Endothelial cell (in vitro differentiated cells): ENCODE data around the gene RAD51B. TPM values are rescaled to one million over a fixed set of nuclear protein-coding genes. Genes with fewer than 3 reads are reported as not detected.

Source experiments
- DNase-seq: peaks from one replicate; pipeline ENCODE4 v3.0.0; 2021; ENCODE audit warnings: low spot score
- H3K27ac Mint-ChIP-seq: one replicate; pipeline ENCODE4 v1.8.0; 2021; ENCODE audit warnings: mixed read lengths, inconsistent platforms; ENCODE audit not compliant: unreplicated experiment
- H3K27me3 Mint-ChIP-seq: one replicate; pipeline ENCODE4 v1.8.0; 2021; ENCODE audit warnings: mild to moderate bottlenecking, moderate library complexity, mixed read lengths, inconsistent platforms; ENCODE audit not compliant: unreplicated experiment
- H3K36me3 Mint-ChIP-seq: one replicate; pipeline ENCODE4 v1.8.0; 2021; ENCODE audit warnings: mild to moderate bottlenecking, low read depth, mixed read lengths, inconsistent platforms; ENCODE audit not compliant: unreplicated experiment
- H3K4me1 Mint-ChIP-seq: one replicate; pipeline ENCODE4 v1.8.0; 2021; ENCODE audit warnings: mild to moderate bottlenecking, mixed read lengths, inconsistent platforms; ENCODE audit not compliant: unreplicated experiment
- H3K4me3 Mint-ChIP-seq: one replicate; pipeline ENCODE4 v1.8.0; 2021; ENCODE audit warnings: mild to moderate bottlenecking, mixed read lengths, inconsistent platforms; ENCODE audit not compliant: unreplicated experiment
- H3K9me3 Mint-ChIP-seq: one replicate; pipeline ENCODE4 v1.8.0; 2021; ENCODE audit warnings: mixed read lengths, inconsistent platforms; ENCODE audit not compliant: unreplicated experiment
- total RNA-seq: library from RNA; stranded (reverse); fragmentation: NEBNext Ultra II Directional; extraction: Animal tissue kit (Norgen Biotek cat#: 25700); gene quantifications from one replicate; pipeline ENCODE4 v1.2.1, GENCODE V29; 2021; ENCODE audit not compliant: unreplicated experiment
- TF ChIP-seq, protein P1 (sequence below): fragments of 200-600 bp; sonication (generic); IDR thresholded peaks from one replicate; pipeline ENCODE4 v1.5.0; 2021; ENCODE audit warnings: antibody characterized with exemption; ENCODE audit not compliant: unreplicated experiment

Gene RAD51B
- total RNA-seq, 1 donor from 2014 or later, result 23.5 TPM

DNA sequence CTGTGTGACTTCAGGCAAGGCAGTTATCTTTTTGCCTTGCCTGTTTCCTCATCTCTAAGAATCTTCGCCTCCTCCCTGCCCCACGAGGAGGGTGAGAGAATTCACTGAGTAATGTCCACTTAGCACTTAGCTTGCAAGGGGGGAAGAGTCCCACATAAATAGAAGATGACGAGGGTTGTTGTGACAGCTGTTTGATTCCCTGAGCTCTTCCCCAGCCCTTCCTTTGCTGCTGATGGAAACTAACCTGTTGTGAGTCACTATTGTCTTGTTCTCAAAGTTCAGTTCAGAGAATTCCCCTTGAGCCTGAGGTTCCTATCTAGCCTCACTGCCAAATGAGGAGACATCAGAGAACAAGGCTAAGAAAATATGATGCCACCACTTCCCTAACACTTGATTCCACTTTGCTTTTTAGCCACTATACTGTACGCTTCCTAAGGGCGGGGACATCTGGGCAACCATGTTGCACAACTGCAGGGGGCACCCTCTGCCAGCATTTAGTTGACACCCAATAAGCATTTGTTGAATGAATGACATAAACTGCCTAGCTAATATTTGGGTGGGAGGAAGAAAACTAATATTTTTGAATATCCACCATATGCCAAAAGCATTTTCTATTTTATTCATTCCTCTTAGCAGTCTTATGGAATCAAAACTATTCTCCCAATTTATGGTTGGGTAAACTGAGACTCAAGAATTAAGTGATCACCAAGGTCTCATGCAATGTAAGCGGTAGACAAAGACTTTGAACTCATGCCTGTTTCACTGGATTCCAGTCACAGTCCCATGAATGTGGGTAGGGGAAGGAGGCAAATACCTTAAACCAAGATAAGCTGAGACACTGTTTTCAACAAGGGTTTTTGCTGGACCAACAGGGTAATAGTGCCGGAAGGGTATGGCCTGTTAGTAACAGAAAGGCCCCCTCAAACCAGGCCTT is 895.7 kb downstream of the RAD51B start:
- Mint-ChIP-seq H3K4me1 (peaks cover 49% of the 10 kb centered on the region), H3K9me3 (peaks cover 4% of the 10 kb centered on the region), H3K4me3 (no peak overlapping the region), H3K36me3 (no peaks in the 10 kb centered on the region), H3K27ac (peak overlapping the region; percentile 68), H3K27me3 (peaks cover 3% of the 10 kb centered on the region)
- DNase-seq, result no peak
- TF ChIP-seq, protein P1, sequence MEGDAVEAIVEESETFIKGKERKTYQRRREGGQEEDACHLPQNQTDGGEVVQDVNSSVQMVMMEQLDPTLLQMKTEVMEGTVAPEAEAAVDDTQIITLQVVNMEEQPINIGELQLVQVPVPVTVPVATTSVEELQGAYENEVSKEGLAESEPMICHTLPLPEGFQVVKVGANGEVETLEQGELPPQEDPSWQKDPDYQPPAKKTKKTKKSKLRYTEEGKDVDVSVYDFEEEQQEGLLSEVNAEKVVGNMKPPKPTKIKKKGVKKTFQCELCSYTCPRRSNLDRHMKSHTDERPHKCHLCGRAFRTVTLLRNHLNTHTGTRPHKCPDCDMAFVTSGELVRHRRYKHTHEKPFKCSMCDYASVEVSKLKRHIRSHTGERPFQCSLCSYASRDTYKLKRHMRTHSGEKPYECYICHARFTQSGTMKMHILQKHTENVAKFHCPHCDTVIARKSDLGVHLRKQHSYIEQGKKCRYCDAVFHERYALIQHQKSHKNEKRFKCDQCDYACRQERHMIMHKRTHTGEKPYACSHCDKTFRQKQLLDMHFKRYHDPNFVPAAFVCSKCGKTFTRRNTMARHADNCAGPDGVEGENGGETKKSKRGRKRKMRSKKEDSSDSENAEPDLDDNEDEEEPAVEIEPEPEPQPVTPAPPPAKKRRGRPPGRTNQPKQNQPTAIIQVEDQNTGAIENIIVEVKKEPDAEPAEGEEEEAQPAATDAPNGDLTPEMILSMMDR, result no peak

DNA sequence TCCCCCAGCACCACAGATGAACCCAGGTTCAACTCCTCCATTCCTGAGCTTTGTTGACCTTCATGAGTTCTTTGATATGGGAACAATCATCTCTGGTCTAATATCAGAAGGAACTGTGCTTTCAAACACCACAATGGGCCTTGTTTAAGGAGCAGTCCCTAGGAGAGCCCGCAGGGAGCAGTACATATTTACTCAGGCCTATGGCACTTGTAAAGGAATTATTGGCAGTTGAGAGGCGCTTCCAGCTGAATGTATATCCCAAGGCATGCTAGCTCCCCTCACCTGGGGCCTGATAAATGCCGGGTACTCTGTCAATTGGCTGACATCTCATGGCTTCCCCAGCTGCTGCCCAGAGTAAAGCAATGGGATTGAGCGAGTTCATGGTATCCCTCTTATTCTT is 897.1 kb downstream of the RAD51B start:
- no peak for DNase-seq
- TF ChIP-seq, protein P1, result no peak
- no peaks in the 10 kb centered on the region for H3K36me3 Mint-ChIP-seq
- H3K4me1 Mint-ChIP-seq, result peaks cover 35% of the 10 kb centered on the region
- H3K4me3 Mint-ChIP-seq, result no peak overlapping the region
- peaks cover 3% of the 10 kb centered on the region for H3K27me3 Mint-ChIP-seq
- H3K9me3 Mint-ChIP-seq, result peaks cover 4% of the 10 kb centered on the region
- peak overlapping the region; percentile 77 for H3K27ac Mint-ChIP-seq

GRCh38 chr14:68718023-68718990 is 898.7 kb downstream of the RAD51B start:
- Mint-ChIP-seq H3K9me3 (peaks cover 4% of the 10 kb centered on the region), H3K4me3 (no peak overlapping the region), H3K27me3 (peaks cover 3% of the 10 kb centered on the region), H3K4me1 (peaks cover 26% of the 10 kb centered on the region), H3K27ac (no peak overlapping the region), H3K36me3 (no peaks in the 10 kb centered on the region)
- no peak for DNase-seq
- TF ChIP-seq, protein P1, result peak; percentile 60

- H3K4me3 Mint-ChIP-seq, result no peak overlapping the region
- peaks cover 22% of the 10 kb centered on the region for H3K4me1 Mint-ChIP-seq
- TF ChIP-seq, protein P1, result no peak
- no peaks in the 10 kb centered on the region for H3K27me3 Mint-ChIP-seq
- peaks cover 4% of the 10 kb centered on the region for H3K9me3 Mint-ChIP-seq
- H3K27ac Mint-ChIP-seq, result no peak overlapping the region
- no peaks in the 10 kb centered on the region for H3K36me3 Mint-ChIP-seq
- DNase-seq, result no peak
These were observed 900.2 kb downstream of the RAD51B start for GRCh38 chr14:68719634-68720384.
